ENCODE results near the gene CAND2.
A peak's percentile ranks its signal among the peaks of the same experiment; 100 is the strongest.
"Not testable (repeated sequence)": the region's sequence is repeated elsewhere in the genome, so short reads cannot be mapped to it uniquely, and the experiment has no call there.

CAND2 gene

DNA sequence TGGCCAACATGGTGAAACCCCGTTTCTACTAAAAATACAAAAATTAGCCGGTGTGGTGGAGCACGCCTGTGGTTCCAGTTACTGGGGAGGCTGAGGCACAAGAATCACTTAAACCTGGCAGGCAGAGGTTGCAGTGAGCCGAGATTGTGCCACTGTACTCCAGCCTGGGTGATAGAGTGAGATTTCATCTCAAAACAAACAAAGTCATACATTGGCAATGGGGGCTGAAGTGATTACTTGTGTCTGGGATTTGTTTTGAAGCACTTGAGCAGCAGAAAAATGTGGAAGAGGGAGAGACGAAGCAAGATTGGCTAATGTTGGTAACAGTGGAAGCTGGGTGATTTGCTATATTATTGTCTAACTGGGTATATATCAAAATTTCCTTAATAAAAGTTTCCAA lies 24.0 kb upstream of the CAND2 start:
- no peak for DNase-seq

DNA sequence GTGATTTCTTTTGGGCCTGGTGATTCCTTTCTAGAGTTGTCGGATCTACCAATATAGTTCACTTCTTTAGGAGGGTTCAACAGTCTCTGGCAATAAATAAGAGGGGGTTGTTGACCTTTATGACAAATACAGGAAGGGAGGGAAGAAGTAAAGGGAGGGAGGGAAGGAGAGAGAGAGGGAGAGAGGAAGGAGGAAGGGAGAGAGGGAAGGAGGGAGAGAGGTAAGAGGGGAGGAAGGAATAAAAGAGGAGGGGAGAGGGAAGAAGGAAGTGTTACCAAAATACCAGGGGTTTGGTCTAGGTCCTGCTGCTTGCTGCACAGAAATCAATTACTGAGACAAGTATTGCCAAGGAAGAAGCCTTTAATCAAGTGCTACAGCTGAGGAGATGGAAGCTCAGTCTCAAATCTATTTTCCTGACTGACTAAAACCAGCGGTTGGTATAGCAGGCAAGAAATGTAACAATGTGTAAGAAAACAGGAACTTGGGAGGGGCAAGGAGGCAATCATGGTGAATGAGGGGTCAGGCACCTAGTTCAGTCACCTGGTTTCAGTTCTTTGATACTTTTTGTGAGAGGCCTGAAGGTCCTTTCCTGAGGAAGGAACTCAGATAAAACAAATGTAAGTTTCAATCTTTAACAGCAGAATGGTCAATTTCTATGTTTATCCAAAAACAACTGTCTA lies 23.3 kb upstream of the CAND2 start:
- no peak for DNase-seq

DNA sequence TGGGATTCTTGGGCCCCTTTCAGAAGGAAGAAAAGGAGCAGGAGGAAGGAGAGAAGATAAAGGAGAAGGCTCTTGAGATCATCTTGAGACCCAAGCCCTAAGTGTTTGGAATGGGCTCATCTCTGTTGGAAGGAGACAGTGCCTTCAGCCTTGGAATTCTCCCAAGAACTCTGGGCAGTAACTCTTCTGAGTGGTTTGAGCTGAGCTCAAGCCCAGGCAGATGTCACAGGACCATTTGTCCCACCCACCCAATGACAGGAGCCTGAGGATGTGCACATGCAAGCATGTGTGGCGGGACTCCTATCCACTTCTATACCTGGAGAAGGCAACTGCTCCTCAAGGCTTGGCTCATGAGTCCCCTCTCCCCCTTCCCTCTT lies 22.8 kb upstream of the CAND2 start:
- DNase-seq = no peak

DNA sequence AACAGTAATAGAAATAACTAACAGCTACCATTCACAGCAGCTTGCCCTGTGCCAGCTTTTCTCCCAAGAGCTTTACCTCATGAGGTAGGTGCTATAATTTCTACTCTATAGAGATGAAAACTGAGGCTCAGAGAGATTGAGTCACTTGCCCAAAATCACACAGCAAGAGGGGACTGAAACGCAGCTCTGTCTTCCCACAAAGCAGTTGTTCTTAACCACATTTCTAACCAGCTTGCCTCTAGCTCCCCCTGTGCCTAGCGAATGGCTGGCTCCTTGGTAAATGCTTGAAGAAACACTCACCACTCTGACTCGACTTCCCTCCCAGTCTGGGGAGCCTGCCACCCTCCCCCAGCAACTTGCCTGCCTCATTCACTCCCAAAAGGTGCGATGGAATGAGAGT lies 21.9 kb upstream of the CAND2 start:
- DNase-seq = no peak

DNA sequence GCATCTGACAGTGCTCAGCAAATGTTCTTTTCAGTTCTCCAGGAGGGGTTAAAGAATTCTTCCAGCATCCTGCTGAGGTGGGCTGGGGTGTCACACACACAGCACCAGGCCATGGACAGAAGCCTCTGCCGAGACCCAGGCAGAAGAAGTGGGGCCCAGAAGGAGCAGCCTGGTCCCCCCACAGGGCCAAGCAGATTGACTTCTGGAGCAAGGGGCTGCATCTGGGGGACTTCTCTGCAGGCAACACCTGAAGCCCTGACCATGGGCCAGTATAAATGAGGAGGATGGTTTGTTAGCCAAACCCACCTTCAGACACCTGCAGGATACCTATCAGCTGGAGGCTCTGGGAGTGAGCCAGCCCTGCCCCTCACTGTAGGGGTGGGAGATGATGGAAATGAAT lies 21.3 kb upstream of the CAND2 start:
- DNase-seq = no peak

DNA sequence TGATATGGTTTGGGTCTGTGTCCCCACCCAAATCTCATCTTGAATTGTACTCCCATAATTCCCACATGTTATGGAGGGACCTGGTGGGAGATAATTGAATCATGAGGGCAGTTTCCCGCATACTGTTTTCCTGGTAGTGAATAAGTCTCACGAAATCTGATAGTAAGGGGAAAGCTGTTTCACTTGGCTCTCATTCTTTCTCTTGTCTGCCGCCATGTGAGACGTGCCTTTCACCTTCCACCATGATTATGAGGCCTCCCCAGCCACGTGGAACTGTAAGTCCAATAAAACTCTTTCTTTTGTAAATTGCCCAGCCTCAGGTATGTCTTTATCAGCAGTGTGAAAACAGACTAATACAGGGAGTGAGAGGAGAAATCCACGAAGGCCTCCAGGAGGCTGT lies 20.5 kb upstream of the CAND2 start:
- not testable (repeated sequence) for DNase-seq

DNA sequence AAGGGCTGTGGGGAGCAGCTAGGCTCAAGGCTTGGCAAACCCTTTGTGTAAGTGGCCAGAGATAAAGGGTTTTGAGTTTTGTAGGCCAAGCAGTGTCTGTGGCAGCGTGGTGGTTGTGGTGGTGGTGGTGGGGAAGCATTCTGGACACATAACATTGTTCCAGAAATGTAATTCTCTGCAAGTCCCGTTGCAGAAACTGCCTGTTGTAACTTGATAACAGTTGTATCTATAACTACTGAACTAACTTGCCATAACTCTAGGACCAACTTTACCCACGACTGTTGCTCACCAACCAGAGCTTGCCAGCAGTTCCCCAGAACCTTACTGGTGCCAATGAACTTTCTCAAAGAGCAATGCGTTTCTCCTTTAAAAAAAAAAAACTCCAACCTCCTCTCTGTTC lies 19.3 kb upstream of the CAND2 start:
- no peak for DNase-seq

DNA sequence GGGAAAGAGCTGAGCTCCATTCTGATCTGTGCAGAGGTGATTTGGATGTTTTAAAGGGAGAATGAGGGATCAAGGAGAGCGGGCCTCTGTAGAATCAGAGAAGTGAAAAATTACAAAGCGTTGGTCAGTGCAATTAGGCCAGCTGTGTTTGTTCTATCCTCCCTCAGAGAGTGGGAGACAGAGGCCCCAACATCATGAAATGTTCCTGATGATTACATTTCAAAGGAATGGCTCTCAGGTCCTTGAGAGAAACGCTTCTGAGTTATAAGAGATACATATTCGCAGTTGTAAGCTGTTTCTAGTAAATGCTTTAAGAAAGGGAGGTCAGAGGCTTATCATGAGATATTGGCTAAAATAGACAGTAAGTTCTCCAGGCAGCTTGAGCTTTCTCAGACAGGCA lies 15.7 kb upstream of the CAND2 start:
- DNase-seq = no peak

DNA sequence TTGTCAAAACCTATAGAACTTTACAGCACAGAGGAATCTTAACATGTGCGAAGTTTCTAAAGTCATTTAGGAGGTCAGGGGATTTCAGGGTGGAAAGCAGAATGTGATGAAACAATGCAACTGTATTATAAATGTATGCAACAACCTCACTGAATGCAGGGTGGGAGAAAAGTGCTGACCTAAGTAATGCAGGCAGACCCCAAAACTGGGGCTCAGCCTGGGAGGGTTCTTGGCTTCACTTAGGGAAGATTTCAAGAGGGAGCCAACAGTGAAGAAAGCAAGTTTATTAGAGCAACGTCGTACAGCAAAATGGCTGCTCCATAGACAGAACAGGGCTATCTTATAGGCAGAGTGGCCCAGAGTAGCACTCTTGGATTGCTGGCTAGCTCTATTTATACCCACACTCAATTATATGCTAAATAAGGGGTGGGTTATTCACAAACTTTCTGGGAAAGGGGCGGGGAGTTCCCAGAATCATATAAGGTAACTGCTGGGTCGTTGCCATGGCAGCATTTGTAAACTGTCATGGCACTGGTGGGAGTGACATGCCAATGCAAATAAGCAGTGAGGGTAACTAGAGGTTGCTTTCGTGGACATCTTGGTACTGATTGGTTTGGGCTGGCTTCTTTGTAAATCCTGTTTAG lies 14.2 kb upstream of the CAND2 start:
- DNase-seq = no peak

DNA sequence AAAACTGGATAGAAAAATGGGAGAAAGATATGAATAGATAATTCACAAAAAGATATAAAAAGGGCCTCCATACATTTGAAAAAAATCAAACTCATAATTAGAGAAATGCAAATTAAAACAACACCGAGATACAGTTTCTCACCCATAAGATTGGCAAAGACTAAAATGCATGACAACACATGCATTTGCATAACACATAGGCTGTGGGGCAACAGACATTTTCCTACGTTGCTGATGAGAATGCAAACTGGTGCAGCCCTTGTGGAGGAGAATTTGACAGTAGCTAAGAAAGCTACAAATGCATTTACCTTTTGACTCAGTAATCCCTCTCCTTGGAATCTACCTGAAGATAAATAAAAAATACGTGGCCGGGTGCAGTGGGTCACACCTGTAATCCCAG lies 11.4 kb upstream of the CAND2 start:
- no peak for DNase-seq

DNA sequence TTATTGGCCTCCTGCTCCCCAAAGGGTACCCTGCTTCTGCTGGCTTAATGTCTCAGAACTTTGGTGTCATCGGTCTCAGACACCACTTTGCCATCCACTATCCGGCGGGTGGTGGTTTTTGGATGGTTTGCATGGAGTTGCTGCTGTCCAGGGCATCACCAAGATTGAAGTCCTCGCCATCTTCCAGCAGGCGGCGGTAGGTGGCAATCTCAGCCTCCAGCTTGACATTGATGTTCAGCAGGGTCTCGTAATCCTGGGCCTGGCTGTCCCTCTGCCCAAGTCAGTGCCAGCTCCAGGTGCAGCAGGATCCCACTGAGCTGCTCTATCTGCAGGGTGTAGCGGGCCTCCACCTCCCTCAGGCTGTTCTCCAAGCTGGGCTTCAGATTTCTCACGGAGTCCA lies 9.1 kb upstream of the CAND2 start:
- DNase-seq = peak; percentile 50

DNA sequence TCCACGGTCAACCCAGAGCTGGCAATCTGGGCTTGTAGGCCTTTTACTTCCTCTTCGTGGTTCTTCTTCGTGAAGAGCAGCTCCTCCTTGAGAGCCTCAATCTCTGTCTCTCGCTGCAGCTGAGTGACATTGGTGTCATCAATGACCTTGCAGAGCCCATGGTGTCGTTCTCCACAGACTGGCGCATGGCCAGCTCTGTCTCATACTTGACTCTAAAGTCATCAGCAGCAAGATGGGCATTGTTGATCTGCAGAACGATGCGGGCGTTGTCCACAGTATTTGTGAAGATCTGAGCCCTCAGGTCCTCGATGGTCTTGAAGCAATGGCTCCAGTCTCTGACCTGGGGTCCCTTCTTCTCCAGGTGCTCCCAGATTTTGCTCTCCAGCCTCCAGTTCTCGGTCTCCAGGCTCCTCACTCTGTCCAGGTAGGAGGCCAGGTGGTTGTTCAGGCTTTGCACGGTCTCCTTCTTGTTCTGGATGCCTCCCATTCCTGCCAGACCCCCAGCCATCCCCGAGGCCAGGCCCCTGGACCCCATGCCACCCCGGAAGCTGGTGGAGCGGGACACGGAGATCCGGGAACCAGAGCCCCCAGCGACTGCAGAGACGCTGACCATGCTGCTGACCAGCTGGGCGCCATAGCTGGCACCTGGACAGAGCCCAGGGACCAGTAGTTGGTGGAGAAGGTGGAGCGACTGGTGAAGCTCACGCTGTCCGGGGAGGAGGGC lies 8.4 kb upstream of the CAND2 start:
- not testable (repeated sequence) for DNase-seq

DNA sequence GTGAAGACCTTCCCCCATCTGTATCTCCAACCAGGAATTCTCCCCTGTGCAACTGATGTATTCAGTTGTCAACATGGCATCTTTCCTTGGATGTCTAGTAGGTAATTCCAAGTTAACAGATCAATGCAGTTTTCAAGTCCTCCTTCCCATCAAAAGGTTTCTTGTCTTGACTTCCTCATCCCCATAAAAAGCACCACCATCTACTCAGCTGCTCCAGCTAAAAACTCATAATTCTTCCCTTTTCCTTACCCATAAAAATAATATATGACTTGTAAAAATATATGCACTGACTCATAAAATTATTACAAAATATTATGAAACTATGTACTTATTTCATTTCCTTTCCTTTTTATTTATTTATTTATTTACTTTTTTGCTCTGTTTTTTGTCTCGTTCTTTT lies 5.0 kb upstream of the CAND2 start:
- no peak for DNase-seq

DNA sequence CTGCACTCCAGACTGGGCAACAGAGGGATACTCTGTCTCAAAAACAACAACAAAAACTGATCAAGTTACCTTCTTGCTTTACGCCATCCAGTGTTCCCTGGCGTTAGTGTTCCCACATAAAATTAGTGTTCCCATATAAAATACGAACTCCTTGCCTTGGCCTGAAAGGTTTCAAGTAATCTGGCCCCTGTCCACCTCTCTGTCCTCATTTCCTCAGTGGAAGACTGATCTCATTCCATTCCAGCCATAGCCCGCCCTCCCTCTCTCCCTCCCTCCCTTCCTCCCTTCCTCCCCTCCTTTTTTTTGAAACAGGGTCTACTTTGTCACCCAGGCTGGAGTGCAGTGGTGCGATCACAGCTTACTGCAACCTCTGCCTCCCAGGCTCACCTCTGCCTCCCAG lies 2.8 kb upstream of the CAND2 start:
- no peak for DNase-seq

DNA sequence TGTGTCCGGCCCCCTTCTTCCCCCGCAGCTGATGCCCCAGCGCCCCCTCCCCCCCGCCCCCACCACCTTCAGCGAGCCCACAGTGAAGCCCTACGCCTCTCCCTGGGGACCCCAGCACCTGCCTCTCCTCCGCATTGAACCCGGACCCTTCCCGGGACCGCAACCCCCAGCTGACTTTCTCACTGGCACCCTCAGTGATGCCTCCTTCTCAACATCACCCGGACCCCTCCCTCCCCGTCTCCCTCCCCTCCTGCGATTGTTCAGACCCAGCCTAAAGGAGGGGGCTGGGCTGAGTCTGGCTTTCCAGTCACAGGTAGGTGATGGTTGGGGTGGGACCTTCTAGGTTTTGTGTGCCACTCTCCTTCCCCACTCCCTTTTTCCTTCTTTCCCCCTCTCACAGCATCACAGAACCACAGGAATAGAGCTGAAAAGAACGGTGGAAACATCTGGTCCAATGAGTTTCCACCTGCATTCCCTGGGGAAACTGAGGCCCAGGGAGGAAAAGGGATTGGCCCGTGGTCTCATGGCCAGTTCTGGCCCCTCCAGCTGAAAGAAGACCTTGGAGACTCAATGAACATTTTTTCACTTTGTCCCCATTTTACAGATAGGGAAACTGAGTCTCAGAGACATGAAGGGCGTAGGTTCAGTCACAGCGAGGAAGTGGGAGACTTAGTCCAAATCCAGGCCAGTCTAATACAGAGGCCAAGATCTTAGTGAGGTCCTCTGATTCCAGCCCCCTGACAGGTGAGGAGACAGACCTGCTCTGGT lies 828 bp downstream of the CAND2 start:
- no peak for DNase-seq

DNA sequence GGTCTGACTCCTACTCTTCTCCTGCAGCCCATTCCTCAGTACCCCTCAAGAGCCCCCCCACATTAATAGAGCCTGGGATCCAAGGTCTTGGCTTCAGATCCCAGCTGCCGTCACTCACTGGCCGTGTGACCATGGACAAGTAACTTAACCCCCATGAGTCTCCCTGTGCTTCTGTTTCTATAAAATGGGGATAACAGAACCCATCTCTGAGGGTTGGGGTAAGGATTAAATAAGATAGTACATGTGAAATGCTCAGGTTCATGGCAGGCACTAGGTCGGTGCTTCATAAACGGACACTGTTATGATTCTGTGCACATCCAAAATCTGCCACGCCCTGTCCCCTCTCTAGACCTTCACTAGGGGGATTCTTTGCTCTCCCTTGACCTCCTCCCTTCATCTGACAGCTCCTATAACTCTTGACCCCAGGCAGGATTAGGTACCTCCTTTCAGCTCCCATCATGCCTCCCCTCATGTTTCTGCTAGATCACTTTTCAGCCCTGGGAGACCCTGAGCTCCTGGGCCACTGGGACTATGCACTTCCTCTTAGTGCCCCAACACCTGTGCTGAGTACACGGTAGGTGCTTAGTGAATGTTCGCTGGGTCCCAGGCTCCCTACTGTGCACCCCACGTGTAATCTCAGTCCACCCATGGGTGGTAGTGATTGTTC lies 1.5 kb downstream of the CAND2 start:
- DNase-seq = no peak

DNA sequence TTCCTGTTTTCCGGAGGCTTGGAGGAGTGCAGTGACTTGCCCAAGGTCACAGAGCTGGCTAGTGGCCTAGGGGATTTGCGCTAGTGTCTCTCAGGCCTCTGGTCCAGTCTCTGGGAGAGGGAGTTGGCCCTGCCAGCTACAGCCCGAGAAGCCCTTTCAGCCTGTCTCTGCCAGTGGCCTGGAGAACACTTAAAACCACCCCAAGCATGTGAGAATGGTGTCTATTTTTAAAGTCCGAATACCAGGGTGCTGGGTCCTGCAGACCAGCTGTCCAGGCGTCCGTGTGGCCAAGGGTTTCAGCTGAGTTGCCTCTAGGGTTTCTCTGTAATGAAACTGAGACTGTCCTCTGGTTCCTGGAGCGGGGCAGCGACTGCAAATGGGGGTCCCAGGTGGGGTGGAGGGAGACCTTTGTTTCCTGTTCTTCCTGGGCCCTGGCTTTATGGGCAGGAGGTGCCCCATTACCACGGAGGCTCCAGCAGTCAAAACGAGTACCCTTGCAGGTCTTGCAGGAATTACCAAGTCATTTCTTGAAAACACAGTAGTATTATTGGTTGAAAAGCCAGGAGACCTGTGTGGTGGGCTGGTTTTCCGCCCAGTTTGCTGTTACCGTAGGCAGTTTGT lies 2.2 kb downstream of the CAND2 start:
- DNase-seq = no peak

DNA sequence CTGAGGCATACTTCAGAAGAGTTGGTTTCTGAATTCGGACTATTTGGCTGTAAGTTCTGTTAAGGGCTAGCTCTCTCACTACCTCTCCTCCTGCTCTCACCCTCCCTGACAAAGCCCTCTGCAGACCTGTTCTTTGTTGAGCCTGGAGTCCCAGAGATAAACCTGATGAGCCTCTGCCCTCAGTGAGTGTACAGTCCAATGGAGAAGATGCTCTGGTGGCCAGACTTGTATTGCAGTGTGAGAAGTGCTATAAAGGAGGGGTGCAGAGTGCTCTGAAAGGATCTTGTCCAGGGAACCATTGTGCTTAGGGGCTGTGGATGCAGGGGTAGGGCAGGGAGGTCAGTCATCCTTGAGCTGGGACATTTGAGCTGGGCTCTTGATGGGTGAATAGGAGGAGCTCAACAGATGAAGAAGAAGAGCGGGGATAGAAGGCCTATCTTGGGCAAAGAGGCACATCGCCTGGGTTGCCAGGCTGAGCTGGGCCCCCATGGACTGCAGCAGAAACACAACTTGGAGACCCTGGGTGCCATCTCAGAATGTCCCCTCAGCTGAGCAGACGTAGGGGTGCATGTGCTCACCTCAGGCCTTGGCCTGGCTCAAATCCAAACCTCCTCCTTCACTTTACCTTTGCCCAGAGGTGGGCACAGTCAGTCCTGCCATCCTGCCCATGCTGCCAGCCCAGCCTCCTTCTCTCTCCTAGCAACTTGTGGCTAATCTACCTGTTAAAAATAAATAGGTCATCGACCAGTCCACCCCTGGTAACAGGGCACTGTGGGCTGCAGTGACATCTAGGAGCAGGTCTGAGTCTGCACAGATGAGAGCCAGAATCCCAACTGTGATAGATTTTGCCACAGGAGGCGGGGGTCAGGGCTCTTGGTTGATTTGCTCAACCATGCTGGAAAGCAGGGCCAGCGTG lies 3.3 kb downstream of the CAND2 start:
- no peak for DNase-seq

DNA sequence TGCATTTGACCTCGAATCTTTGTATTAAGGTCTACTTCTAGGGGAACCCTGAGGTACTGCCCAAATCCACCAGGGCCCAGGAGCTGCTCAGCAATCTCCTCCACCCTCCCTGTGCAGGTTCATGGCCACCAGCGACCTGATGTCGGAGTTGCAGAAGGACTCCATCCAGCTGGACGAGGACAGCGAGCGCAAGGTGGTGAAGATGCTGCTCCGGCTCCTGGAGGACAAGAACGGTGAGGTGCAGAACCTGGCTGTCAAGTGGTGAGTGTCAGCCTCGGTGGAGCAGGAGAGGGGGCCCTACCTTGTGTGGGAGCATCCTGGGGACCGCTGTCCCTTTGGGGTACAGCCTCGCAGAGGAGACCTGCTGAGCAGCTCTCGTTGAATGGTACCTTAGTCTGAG lies 6.9 kb downstream of the CAND2 start:
- no peak for DNase-seq

DNA sequence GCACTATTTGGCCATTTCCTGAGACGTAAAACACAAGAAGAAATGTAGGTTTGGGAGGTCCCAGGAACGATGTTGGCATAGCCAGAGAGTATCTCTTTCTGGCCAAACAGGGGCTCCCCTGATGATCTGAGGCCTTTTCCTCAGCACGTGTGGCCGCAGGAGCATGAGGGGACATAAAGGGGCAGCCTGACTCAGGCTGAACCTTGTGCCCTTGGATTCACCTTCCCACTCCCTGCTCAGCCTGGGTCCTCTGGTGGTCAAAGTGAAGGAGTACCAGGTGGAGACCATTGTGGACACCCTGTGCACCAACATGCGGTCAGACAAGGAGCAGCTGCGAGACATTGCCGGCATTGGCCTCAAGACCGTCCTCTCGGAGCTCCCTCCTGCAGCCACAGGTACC lies 10.6 kb downstream of the CAND2 start:
- DNase-seq = no peak

DNA sequence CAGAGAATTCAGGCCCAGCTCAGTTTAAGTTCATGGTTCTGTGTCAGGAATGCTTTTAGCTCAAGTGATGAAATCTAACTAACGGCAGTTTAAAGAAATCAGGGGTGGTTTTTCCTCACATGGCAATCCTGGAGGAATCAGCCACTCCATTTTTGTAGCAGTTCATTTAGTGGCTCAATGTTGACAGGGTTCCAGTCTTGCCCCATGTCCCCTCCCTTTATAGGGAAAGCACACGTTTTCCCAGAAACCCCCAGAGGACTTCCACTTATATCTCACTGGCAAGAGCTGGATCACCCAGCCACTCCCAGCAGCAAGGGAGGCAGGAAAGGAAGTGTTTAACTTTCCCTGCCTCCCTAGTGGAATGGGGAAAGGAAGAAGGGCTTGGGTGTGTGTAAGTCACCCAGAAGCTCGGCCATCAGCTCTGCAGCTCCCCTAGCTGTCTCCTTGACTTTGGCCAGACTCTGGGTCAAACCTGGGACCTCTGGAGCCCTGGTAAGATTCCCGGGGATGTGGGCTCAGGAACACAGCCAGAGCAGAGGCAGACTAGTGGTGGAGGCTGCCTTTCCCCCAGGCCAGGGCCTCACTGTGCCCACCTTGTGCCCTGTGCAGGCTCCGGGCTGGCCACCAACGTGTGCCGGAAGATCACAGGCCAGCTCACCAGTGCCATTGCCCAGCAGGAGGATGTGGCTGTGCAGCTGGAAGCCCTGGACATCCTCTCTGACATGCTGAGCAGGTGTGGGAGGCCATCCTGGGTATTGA lies 11.3 kb downstream of the CAND2 start:
- no peak for DNase-seq

Measured in activated CD4-positive, alpha-beta T cell treated with anti-CD3 and anti-CD28 coated beads, Interleukin-2, amount 50 U/mL, for 16 hours (primary cell).